SU-DHL-6 (cell line): ENCODE measurements around the gene KLF11.

ENCODE experiments used
- CTCF ChIP-seq: fragments of 200-600 bp; sonication (generic); IDR thresholded peaks from one replicate; pipeline ENCODE4 v1.5.1; 2017; ENCODE audit warnings: antibody characterized with exemption, mild to moderate bottlenecking, low read length, moderate library complexity; ENCODE audit not compliant: insufficient read depth, poor library complexity, severe bottlenecking
- EZH2phosphoT487 ChIP-seq: fragments of 200-600 bp; sonication (generic), shearing (Covaris generic); conservative IDR thresholded peaks from 2 replicates; pipeline ENCODE4 v1.6.1; 2018; ENCODE audit warnings: mild to moderate bottlenecking, antibody characterized with exemption, low read length, moderate library complexity, mixed read lengths

GRCh38 chr2:10019602-10020400 lies 23.5 kb upstream of the KLF11 start:
- no peak for TF ChIP-seq CTCF
- no peak for TF ChIP-seq EZH2phosphoT487
